Upper lobe of left lung (tissue), 4 donors: Measurements from ENCODE around the gene C17orf107.

Experiments used
- CTCF ChIP-seq, 6 experiments: fragments of 450-650 bp in 4 of 6; fragments of 200-600 bp in 2 of 6; sonication (generic) in 2 of 6; IDR thresholded peaks; one replicate each; pipeline ENCODE4 v1.5.1; 2016 to 2019; ENCODE audit warnings: antibody characterized with exemption in 6 of 6
- POLR2A ChIP-seq, 4 donors: fragments of 450-650 bp; IDR thresholded peaks; one replicate each; pipeline ENCODE4 v1.5.1; 2016 to 2017; ENCODE audit warnings: antibody characterized with exemption in 4 of 4, mild to moderate bottlenecking in 2 of 4
- POLR2AphosphoS5 ChIP-seq, 2 donors: sonication (generic); formaldehyde crosslinking; IDR thresholded peaks; one replicate each; pipeline ENCODE4 v1.5.1; 2017; ENCODE audit warnings: antibody characterized with exemption in 2 of 2

- TF ChIP-seq CTCF (IDR thresholded peaks at IDR 0.05) = peak in 1 of 6 experiments; percentile 9
- TF ChIP-seq POLR2A (IDR thresholded peaks at IDR 0.05) = no peak
- TF ChIP-seq POLR2AphosphoS5 (IDR thresholded peaks at IDR 0.05) = no peak
These were observed 42.4 kb upstream of the C17orf107 start for GRCh38 chr17:4856937-4857314.
